Central memory CD8-positive, alpha-beta T cell (primary cell): ENCODE data around the gene NFS1.

Experiments
- ATAC-seq: fragments of 150-1000 bp; cut with Tn5 transposase; replicated peaks from 2 replicates; pipeline ENCODE4 v1.10.0; 2022; ENCODE audit warnings: mild to moderate bottlenecking, moderate FRiP score, moderate number of reproducible peaks; ENCODE audit not compliant: poor library complexity, severe bottlenecking; ENCODE audit errors: extremely low read depth
- DNase-seq, 2 donors: peaks; one replicate each; pipeline ENCODE4 v3.0.0; 2021; ENCODE audit warnings: low spot score in 2 of 2
- H3K27ac Mint-ChIP-seq: one replicate; pipeline ENCODE4 v1.8.0; 2022; ENCODE audit warnings: low read depth, mild to moderate bottlenecking, moderate library complexity, mixed read lengths
- H3K27me3 Mint-ChIP-seq: one replicate; pipeline ENCODE4 v1.8.0; 2022; ENCODE audit warnings: mixed read lengths
- H3K36me3 Mint-ChIP-seq: one replicate; pipeline ENCODE4 v1.8.0; 2022; ENCODE audit warnings: mild to moderate bottlenecking, moderate library complexity, mixed read lengths; ENCODE audit not compliant: insufficient read depth
- H3K4me1 Mint-ChIP-seq: one replicate; pipeline ENCODE4 v1.8.0; 2022; ENCODE audit warnings: mixed read lengths
- H3K4me3 Mint-ChIP-seq: one replicate; pipeline ENCODE4 v1.8.0; 2022; ENCODE audit warnings: mild to moderate bottlenecking, moderate library complexity, mixed read lengths
- H3K9me3 Mint-ChIP-seq: one replicate; pipeline ENCODE4 v1.8.0; 2022; ENCODE audit warnings: mixed read lengths

The NFS1 gene

GRCh38 chr20:35669681-35670080 is 29.5 kb downstream of the NFS1 start:
- Mint-ChIP-seq H3K27ac (peak overlapping the region; percentile 64), H3K27me3 (no peaks in the 10 kb centered on the region), H3K4me1 (peaks cover 5% of the 10 kb centered on the region), H3K4me3 (no peak overlapping the region), H3K36me3 (peaks cover 39% of the 10 kb centered on the region), H3K9me3 (no peaks in the 10 kb centered on the region)
- DNase-seq (no peak), ATAC-seq (no peak)

GRCh38 chr20:35669221-35669620 is 29.9 kb downstream of the NFS1 start:
- no peaks in the 10 kb centered on the region for H3K27me3 Mint-ChIP-seq
- no peak overlapping the region for H3K4me3 Mint-ChIP-seq
- H3K27ac Mint-ChIP-seq: peak overlapping the region; percentile 64
- peaks cover 6% of the 10 kb centered on the region for H3K4me1 Mint-ChIP-seq
- no peaks in the 10 kb centered on the region for H3K9me3 Mint-ChIP-seq
- ATAC-seq: no peak
- no peak for DNase-seq
- H3K36me3 Mint-ChIP-seq: peaks cover 43% of the 10 kb centered on the region

GRCh38 chr20:35665949-35666288 is 33.2 kb downstream of the NFS1 start:
- Mint-ChIP-seq H3K4me3 (no peak overlapping the region), H3K27me3 (no peaks in the 10 kb centered on the region), H3K4me1 (peaks cover 38% of the 10 kb centered on the region), H3K36me3 (peaks cover 44% of the 10 kb centered on the region), H3K9me3 (no peaks in the 10 kb centered on the region), H3K27ac (peak overlapping the region; percentile 49)
- no peak for ATAC-seq
- DNase-seq: no peak

- peaks cover 35% of the 10 kb centered on the region for H3K36me3 Mint-ChIP-seq
- H3K27ac Mint-ChIP-seq: peak within 1 kb of the TSS; percentile 99
- peak; percentile 72 for ATAC-seq
- peaks cover 51% of the 10 kb centered on the region for H3K4me1 Mint-ChIP-seq
- peak within 1 kb of the TSS; percentile 85 for H3K4me3 Mint-ChIP-seq
- H3K9me3 Mint-ChIP-seq: no peaks in the 10 kb centered on the region
- peak; percentile 88 to 93 for DNase-seq
- H3K27me3 Mint-ChIP-seq: no peaks in the 10 kb centered on the region
These were observed 34.5 kb downstream of the NFS1 start, which contains the start of the genes CPNE1 and RBM12 for GRCh38 chr20:35664466-35665206. Gene CPNE1 (minus strand): TSS chr20:35664900. CDS start chr20:35632923, 31,977 bp downstream. Gene RBM12 (minus strand): TSS chr20:35664900. CDS start chr20:35655322, 9,578 bp downstream.

- DNase-seq: peak; percentile 58 to 71
- Mint-ChIP-seq H3K27ac (peak overlapping the region; percentile 99), H3K9me3 (no peaks in the 10 kb centered on the region), H3K4me1 (peaks cover 59% of the 10 kb centered on the region), H3K36me3 (peaks cover 29% of the 10 kb centered on the region), H3K27me3 (no peaks in the 10 kb centered on the region), H3K4me3 (peak overlapping the region; percentile 85)
- ATAC-seq: peak; percentile 79
These were observed 35.4 kb downstream of the NFS1 start for GRCh38 chr20:35663516-35664465.

GRCh38 chr20:35662551-35662950 is 36.6 kb downstream of the NFS1 start:
- ATAC-seq (no peak), DNase-seq (no peak)
- Mint-ChIP-seq H3K36me3 (peaks cover 30% of the 10 kb centered on the region), H3K27me3 (no peaks in the 10 kb centered on the region), H3K4me3 (peak overlapping the region; percentile 85), H3K4me1 (peaks cover 65% of the 10 kb centered on the region), H3K27ac (peak overlapping the region; percentile 99), H3K9me3 (no peaks in the 10 kb centered on the region)

GRCh38 chr20:35661908-35662307 is 37.2 kb downstream of the NFS1 start:
- Mint-ChIP-seq H3K4me1 (peaks cover 72% of the 10 kb centered on the region), H3K36me3 (peaks cover 33% of the 10 kb centered on the region), H3K27me3 (no peaks in the 10 kb centered on the region), H3K9me3 (no peaks in the 10 kb centered on the region), H3K27ac (peak overlapping the region; percentile 99), H3K4me3 (peak overlapping the region; percentile 85)
- no peak for ATAC-seq
- DNase-seq: no peak

- H3K9me3 Mint-ChIP-seq: no peaks in the 10 kb centered on the region
- H3K36me3 Mint-ChIP-seq: peaks cover 35% of the 10 kb centered on the region
- peak overlapping the region; percentile 85 for H3K4me3 Mint-ChIP-seq
- DNase-seq (no peak), ATAC-seq (no peak)
- no peaks in the 10 kb centered on the region for H3K27me3 Mint-ChIP-seq
- peaks cover 72% of the 10 kb centered on the region for H3K4me1 Mint-ChIP-seq
- peak overlapping the region; percentile 99 for H3K27ac Mint-ChIP-seq
These were observed 38.1 kb downstream of the NFS1 start for GRCh38 chr20:35661053-35661452.

GRCh38 chr20:35660122-35660937 is 38.8 kb downstream of the NFS1 start:
- DNase-seq: no peak
- Mint-ChIP-seq H3K4me1 (peaks cover 72% of the 10 kb centered on the region), H3K4me3 (peak overlapping the region; percentile 85)

GRCh38 chr20:35657271-35657670 is 41.9 kb downstream of the NFS1 start:
- no peaks in the 10 kb centered on the region for H3K27me3 Mint-ChIP-seq
- ATAC-seq (no peak), DNase-seq (no peak)
- peak overlapping the region; percentile 11 for H3K27ac Mint-ChIP-seq
- H3K36me3 Mint-ChIP-seq: peaks cover 14% of the 10 kb centered on the region
- H3K4me1 Mint-ChIP-seq: peaks cover 50% of the 10 kb centered on the region
- peak overlapping the region; percentile 47 for H3K4me3 Mint-ChIP-seq
- no peaks in the 10 kb centered on the region for H3K9me3 Mint-ChIP-seq

More at GRCh38 chr20:35660122-35660937, 38.8 kb downstream of the NFS1 start:
- Mint-ChIP-seq H3K36me3 (peaks cover 33% of the 10 kb centered on the region), H3K27me3 (no peaks in the 10 kb centered on the region), H3K27ac (peak overlapping the region; percentile 57), H3K9me3 (no peaks in the 10 kb centered on the region)
- no peak for ATAC-seq

- no peaks in the 10 kb centered on the region for H3K9me3 Mint-ChIP-seq
- no peaks in the 10 kb centered on the region for H3K27me3 Mint-ChIP-seq
- H3K4me1 Mint-ChIP-seq: peaks cover 44% of the 10 kb centered on the region
- H3K36me3 Mint-ChIP-seq: peaks cover 25% of the 10 kb centered on the region
- no peak overlapping the region for H3K27ac Mint-ChIP-seq
- ATAC-seq: no peak
- DNase-seq: no peak
- H3K4me3 Mint-ChIP-seq: no peak overlapping the region
These were observed 44.7 kb downstream of the NFS1 start for GRCh38 chr20:35654415-35654814.

- Mint-ChIP-seq H3K27ac (no peak overlapping the region), H3K36me3 (peaks cover 24% of the 10 kb centered on the region), H3K9me3 (no peaks in the 10 kb centered on the region), H3K4me1 (peaks cover 40% of the 10 kb centered on the region), H3K27me3 (no peaks in the 10 kb centered on the region), H3K4me3 (no peak overlapping the region)
- no peak for ATAC-seq
- no peak for DNase-seq
These were observed 45.3 kb downstream of the NFS1 start for GRCh38 chr20:35653893-35654292.
